Smooth muscle cell (in vitro differentiated cells): ENCODE data around the gene ADAMTS7. TPM values are rescaled to one million over a fixed set of nuclear protein-coding genes. Genes with fewer than 3 reads are reported as not detected.
"Not testable (repeated sequence)": the region's sequence is repeated elsewhere in the genome, so short reads cannot be mapped to it uniquely, and the experiment has no call there.

Experiments used
- DNase-seq: peaks from one replicate; lab custom pipeline; 2025; ENCODE audit not compliant: unreplicated experiment; lab: John Stamatoyannopoulos, UW
- H2AFZ ChIP-seq: fragments of 200-600 bp; sonication (generic); 2 replicates; pipeline ENCODE4 v1.6.0; 2016; ENCODE audit warnings: antibody characterized with exemption, low read depth, mild to moderate bottlenecking
- H3F3A ChIP-seq: fragments of 200-600 bp; sonication (generic); 2 replicates; pipeline ENCODE4 v1.6.0; 2017; ENCODE audit warnings: antibody characterized with exemption, low read depth
- H3K27ac ChIP-seq: fragments of 200-600 bp; sonication (generic); 2 replicates; pipeline ENCODE4 v1.5.1; 2016; ENCODE audit warnings: low read depth, mild to moderate bottlenecking
- H3K27me3 ChIP-seq: fragments of 200-600 bp; sonication (generic); 2 replicates; pipeline ENCODE4 v1.6.1; 2016; ENCODE audit warnings: low read depth, mild to moderate bottlenecking
- H3K36me3 ChIP-seq: fragments of 200-600 bp; sonication (generic); 2 replicates; pipeline ENCODE4 v1.5.1; 2016; ENCODE audit warnings: low read depth
- H3K4me1 ChIP-seq: fragments of 200-600 bp; sonication (generic); 2 replicates; pipeline ENCODE4 v1.5.1; 2016; ENCODE audit warnings: low read depth
- H3K4me2 ChIP-seq: fragments of 200-600 bp; sonication (generic); 2 replicates; pipeline ENCODE4 v1.6.0; 2016; ENCODE audit warnings: mild to moderate bottlenecking
- H3K4me3 ChIP-seq: fragments of 200-600 bp; sonication (generic); 2 replicates; pipeline ENCODE4 v1.5.1; 2016; ENCODE audit warnings: mild to moderate bottlenecking
- H3K79me2 ChIP-seq: fragments of 200-600 bp; sonication (generic); 2 replicates; pipeline ENCODE4 v1.6.0; 2016; ENCODE audit warnings: low read depth, mild to moderate bottlenecking
- H3K9ac ChIP-seq: fragments of 200-600 bp; sonication (generic); 2 replicates; pipeline ENCODE4 v1.6.0; 2016; ENCODE audit warnings: low read depth
- H3K9me3 ChIP-seq: fragments of 200-600 bp; sonication (generic); replicated peaks from 2 replicates; pipeline ENCODE4 v1.5.1; 2016; ENCODE audit warnings: low read depth
- H4K20me1 ChIP-seq: fragments of 200-600 bp; sonication (generic); 2 replicates; pipeline ENCODE4 v1.6.0; 2016; ENCODE audit warnings: low read depth
- WGBS: methylation state at CpG from one replicate; pipeline ENCODE4 v1.1.7; 2016; ENCODE audit warnings: low lambda C conversion rate; 5-methylcytosine and 5-hydroxymethylcytosine counted together
- polyA plus RNA-seq: library from polyadenylated mRNA; unstranded; fragments of >200 nt; fragmentation: Nextera tagmentation; extraction: Ambion mirVana; gene quantifications from 2 replicates; pipeline ENCODE4 v1.2.1, GENCODE V29; 2016
- total RNA-seq: library from RNA; depleted of rRNA; stranded (reverse); fragments of >200 nt; gene quantifications from 2 replicates; pipeline ENCODE4 v1.2.3, GENCODE V29; 2014
- TF ChIP-seq, protein P1 (sequence below): fragments of 200-600 bp; sonication (generic); IDR thresholded peaks from 2 replicates; pipeline ENCODE4 v1.5.1; 2017; ENCODE audit warnings: borderline replicate concordance, mild to moderate bottlenecking, antibody characterized with exemption; ENCODE audit not compliant: insufficient read depth, poor library complexity, severe bottlenecking

Gene ADAMTS7
- total and polyA plus RNA-seq, 2 experiments from 2014 or later: 11.0 to 11.2 TPM

DNA sequence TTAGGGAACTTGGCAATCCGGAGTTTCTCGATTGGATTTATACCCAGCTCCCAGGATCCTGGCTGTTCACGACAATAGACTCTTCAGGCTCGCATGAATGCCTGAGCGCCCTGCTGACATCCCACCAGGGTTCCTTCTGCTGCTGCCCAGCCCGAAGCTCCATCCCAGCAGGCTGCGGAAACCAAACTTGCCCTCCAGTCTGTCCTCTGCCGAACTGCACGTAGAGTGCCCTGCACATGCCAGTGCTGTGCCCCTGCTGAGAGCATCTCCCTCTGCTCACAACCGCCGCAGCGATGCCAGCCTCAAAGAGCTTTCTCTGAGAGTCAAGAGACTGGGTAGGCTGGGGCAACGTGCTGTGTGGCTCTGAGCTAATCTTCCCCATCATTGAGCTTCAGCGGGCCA lies 6.9 kb downstream of the ADAMTS7 start:
- Histone ChIP-seq H3K4me1 (no peaks in the 10 kb centered on the region), H2AFZ (no peak overlapping the region), H3F3A (no peaks in the 10 kb centered on the region), H3K27me3 (no peaks in the 10 kb centered on the region), H3K4me2 (no peak overlapping the region), H3K36me3 (no peaks in the 10 kb centered on the region), H3K9ac (no peak overlapping the region), H3K27ac (no peak overlapping the region), H4K20me1 (peaks cover 13% of the 10 kb centered on the region), H3K4me3 (no peak overlapping the region), H3K9me3 (no peaks in the 10 kb centered on the region), H3K79me2 (peaks cover 4% of the 10 kb centered on the region)
- TF ChIP-seq, protein P1, sequence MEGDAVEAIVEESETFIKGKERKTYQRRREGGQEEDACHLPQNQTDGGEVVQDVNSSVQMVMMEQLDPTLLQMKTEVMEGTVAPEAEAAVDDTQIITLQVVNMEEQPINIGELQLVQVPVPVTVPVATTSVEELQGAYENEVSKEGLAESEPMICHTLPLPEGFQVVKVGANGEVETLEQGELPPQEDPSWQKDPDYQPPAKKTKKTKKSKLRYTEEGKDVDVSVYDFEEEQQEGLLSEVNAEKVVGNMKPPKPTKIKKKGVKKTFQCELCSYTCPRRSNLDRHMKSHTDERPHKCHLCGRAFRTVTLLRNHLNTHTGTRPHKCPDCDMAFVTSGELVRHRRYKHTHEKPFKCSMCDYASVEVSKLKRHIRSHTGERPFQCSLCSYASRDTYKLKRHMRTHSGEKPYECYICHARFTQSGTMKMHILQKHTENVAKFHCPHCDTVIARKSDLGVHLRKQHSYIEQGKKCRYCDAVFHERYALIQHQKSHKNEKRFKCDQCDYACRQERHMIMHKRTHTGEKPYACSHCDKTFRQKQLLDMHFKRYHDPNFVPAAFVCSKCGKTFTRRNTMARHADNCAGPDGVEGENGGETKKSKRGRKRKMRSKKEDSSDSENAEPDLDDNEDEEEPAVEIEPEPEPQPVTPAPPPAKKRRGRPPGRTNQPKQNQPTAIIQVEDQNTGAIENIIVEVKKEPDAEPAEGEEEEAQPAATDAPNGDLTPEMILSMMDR: no peak
- WGBS: 57% methylated on average over 14 of the region's 14 CpGs
- no peak for DNase-seq

GRCh38 chr15:78800806-78801205 lies 10.5 kb downstream of the ADAMTS7 start:
- Histone ChIP-seq H3K27me3 (no peaks in the 10 kb centered on the region), H3K27ac (no peak overlapping the region), H4K20me1 (no peaks in the 10 kb centered on the region), H3K9ac (no peak overlapping the region), H3K4me1 (no peaks in the 10 kb centered on the region), H3K9me3 (no peaks in the 10 kb centered on the region), H3K4me3 (no peak overlapping the region), H3K36me3 (no peaks in the 10 kb centered on the region), H3K4me2 (no peak overlapping the region), H3K79me2 (no peaks in the 10 kb centered on the region), H3F3A (no peaks in the 10 kb centered on the region), H2AFZ (no peak overlapping the region)
- WGBS: 95% methylated on average over 21 of the region's 21 CpGs
- TF ChIP-seq, protein P1: no peak
- DNase-seq: no peak

DNA sequence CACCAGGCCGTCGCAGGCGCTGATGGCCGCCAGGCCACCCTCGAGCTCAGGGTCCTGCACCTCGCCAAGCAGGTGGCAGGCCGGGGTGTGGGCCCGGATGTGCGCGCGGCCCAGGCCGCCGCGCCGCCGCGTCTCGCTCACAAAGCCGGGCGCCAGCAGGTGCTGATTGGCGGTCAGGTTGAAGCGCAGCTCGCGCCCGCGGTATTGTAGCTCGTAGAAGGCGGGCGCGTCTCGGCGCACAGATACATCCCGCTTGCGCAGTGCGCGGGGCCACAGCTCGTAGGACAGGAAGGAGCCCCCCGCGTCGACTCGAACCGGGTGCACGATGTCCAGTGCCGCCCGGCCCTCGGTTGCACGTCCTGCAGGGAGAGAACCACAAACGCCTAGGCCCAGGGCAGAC lies 11.1 kb downstream of the ADAMTS7 start:
- Histone ChIP-seq H3K4me1 (no peaks in the 10 kb centered on the region), H4K20me1 (no peaks in the 10 kb centered on the region), H3K9me3 (no peaks in the 10 kb centered on the region), H3K27ac (no peak overlapping the region), H3K27me3 (no peaks in the 10 kb centered on the region), H2AFZ (no peak overlapping the region), H3K4me3 (no peak overlapping the region), H3F3A (no peaks in the 10 kb centered on the region), H3K4me2 (no peak overlapping the region), H3K36me3 (no peaks in the 10 kb centered on the region), H3K79me2 (no peaks in the 10 kb centered on the region), H3K9ac (no peak overlapping the region)
- DNase-seq: no peak
- WGBS: 98% methylated on average over 43 of the region's 48 CpGs
- TF ChIP-seq, protein P1: no peak

GRCh38 chr15:78799102-78799501 lies 12.2 kb downstream of the ADAMTS7 start:
- H3K4me2 ChIP-seq, H2AFZ ChIP-seq, H3K27ac ChIP-seq, H3K79me2 ChIP-seq, DNase-seq, H3K9me3 ChIP-seq, H3K4me3 ChIP-seq, H3K36me3 ChIP-seq, H4K20me1 ChIP-seq, H3F3A ChIP-seq, H3K4me1 ChIP-seq, H3K9ac ChIP-seq, H3K27me3 ChIP-seq: not testable (repeated sequence)
- WGBS: 93% methylated on average over 2 of the region's 7 CpGs

DNA sequence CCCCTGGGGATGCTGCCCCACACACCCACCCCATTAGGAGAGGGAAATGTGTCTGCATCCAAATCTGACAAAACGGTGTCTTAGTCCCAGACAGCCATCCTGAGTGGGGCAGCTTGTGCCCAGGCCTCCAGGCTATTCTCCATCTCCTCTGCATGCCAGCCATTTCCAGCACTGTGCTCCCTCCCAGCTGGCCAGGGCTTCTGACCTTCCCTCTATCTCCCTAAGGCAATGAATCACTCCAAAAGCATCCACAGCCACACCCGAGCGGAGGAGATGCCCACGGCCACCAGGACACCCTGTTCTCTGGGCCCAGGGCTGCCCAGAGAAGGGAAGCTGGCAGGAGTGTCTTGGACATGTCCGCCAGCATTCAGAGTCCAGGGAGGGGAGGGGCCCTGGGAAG lies 12.9 kb downstream of the ADAMTS7 start:
- H3K9me3 ChIP-seq, H3K27ac ChIP-seq, H3K27me3 ChIP-seq, DNase-seq, H4K20me1 ChIP-seq, H3K36me3 ChIP-seq, H3K9ac ChIP-seq, H2AFZ ChIP-seq, H3K79me2 ChIP-seq, H3K4me3 ChIP-seq, H3F3A ChIP-seq, H3K4me1 ChIP-seq, H3K4me2 ChIP-seq: not testable (repeated sequence)
- WGBS: 53% methylated on average over 5 of the region's 5 CpGs
